ENCODE data around the gene RPS6KA3. TPM values are rescaled to one million over a fixed set of nuclear protein-coding genes. Genes with fewer than 3 reads are reported as not detected.

Gene RPS6KA3
- total RNA-seq, 6 experiments from 2014 or later, result 36.0 to 63.7 (median 44.7) TPM

GRCh38 chrX:20231598-20231997, 35.1 kb downstream of the RPS6KA3 start:
- H3K4me3 ChIP-seq, result no peak overlapping the region
- ATAC-seq (no peak), DNase-seq (no peak)
- H3K27me3 ChIP-seq, result no peaks in the 10 kb centered on the region
- H3K27ac ChIP-seq, result no peak overlapping the region
- no peaks in the 10 kb centered on the region for H3K9me3 ChIP-seq
- H3K36me3 ChIP-seq, result no peaks in the 10 kb centered on the region
- intact Hi-C loops (cut with DNase I), result no loop called here
- WGBS (ENCODE audit: insufficient coverage, low coverage, low lambda C conversion rate, missing lambda C conversion rate), result 72% methylated on average over 4 of the region's 4 CpGs
- no peaks in the 10 kb centered on the region for H3K4me1 ChIP-seq
- TF ChIP-seq CTCF (IDR thresholded peaks at IDR 0.05) (no peak), POLR2A (IDR thresholded peaks at IDR 0.05) (no peak)

DNA sequence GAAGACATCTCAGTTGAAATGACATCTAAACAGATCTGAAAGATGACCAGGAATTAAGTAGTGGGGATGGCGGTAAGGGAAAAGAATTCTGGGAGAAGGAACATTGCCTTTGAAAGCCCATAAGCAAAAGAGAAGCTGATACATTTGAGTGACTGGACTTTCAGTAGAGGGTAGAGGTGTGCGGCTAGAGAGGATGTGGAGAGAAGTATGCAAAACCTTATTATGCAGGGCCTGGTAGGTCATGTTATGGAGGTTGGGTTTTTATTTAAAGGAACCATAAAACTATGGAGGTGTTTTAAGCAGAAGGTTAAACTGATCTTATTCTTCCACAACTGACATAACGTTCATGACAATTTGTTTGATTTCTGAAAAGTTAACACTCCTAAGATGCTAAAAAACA, 36.3 kb downstream of the RPS6KA3 start:
- TF ChIP-seq CTCF (IDR thresholded peaks at IDR 0.05) (no peak), POLR2A (IDR thresholded peaks at IDR 0.05) (no peak)

GRCh38 chrX:20229155-20229554, 37.6 kb downstream of the RPS6KA3 start:
- peaks cover 0 to 5% (median 0%) of the 10 kb centered on the region in 4 donors for H3K4me1 ChIP-seq
- H3K4me3 ChIP-seq, result no peak overlapping the region
- no peak overlapping the region for H3K27ac ChIP-seq
- WGBS (ENCODE audit: insufficient coverage, low coverage, low lambda C conversion rate, missing lambda C conversion rate), result 62% methylated on average over 3 of the region's 3 CpGs
- ATAC-seq (no peak), DNase-seq (no peak)
- intact Hi-C loops (cut with DNase I), result no loop called here
- no peaks in the 10 kb centered on the region for H3K9me3 ChIP-seq
- H3K27me3 ChIP-seq, result no peaks in the 10 kb centered on the region
- H3K36me3 ChIP-seq, result no peaks in the 10 kb centered on the region
- no peak for TF ChIP-seq POLR2A (IDR thresholded peaks at IDR 0.05)
- no peak for TF ChIP-seq CTCF (IDR thresholded peaks at IDR 0.05)

More for the DNA sequence above, 36.3 kb downstream of the RPS6KA3 start:
- ATAC-seq, result no peak
- intact Hi-C loops (cut with DNase I), result no loop called here
- Histone ChIP-seq H3K9me3 (no peaks in the 10 kb centered on the region), H3K4me3 (no peak overlapping the region), H3K27me3 (no peaks in the 10 kb centered on the region), H3K4me1 (no peaks in the 10 kb centered on the region), H3K36me3 (no peaks in the 10 kb centered on the region), H3K27ac (no peak overlapping the region)
- 68% methylated on average over 3 of the region's 3 CpGs for WGBS (ENCODE audit: insufficient coverage, low coverage, low lambda C conversion rate, missing lambda C conversion rate)
- no peak for DNase-seq

GRCh38 chrX:20228245-20228644, 38.5 kb downstream of the RPS6KA3 start:
- Histone ChIP-seq H3K27me3 (no peaks in the 10 kb centered on the region), H3K4me1 (peaks cover 0 to 5% (median 0%) of the 10 kb centered on the region in 4 donors), H3K9me3 (no peaks in the 10 kb centered on the region), H3K4me3 (no peak overlapping the region), H3K27ac (no peak overlapping the region), H3K36me3 (no peaks in the 10 kb centered on the region)
- ATAC-seq (no peak), DNase-seq (no peak)
- TF ChIP-seq CTCF (IDR thresholded peaks at IDR 0.05), result no peak
- TF ChIP-seq POLR2A (IDR thresholded peaks at IDR 0.05), result no peak
- intact Hi-C loops (cut with DNase I), result no loop called here
- WGBS (ENCODE audit: insufficient coverage, low coverage, low lambda C conversion rate, missing lambda C conversion rate), result 78% methylated on average over 1 of the region's 2 CpGs

- no peak for DNase-seq
- WGBS (ENCODE audit: insufficient coverage, low coverage, low lambda C conversion rate, missing lambda C conversion rate), result 56% methylated on average over 2 of the region's 2 CpGs
Measured at GRCh38 chrX:20227116-20227515, 39.6 kb downstream of the RPS6KA3 start.

More at GRCh38 chrX:20227116-20227515, 39.6 kb downstream of the RPS6KA3 start:
- Histone ChIP-seq H3K27ac (no peak overlapping the region), H3K36me3 (no peaks in the 10 kb centered on the region), H3K9me3 (no peaks in the 10 kb centered on the region), H3K4me3 (no peak overlapping the region), H3K27me3 (no peaks in the 10 kb centered on the region), H3K4me1 (peaks cover 0 to 14% (median 2%) of the 10 kb centered on the region in 4 donors)
- TF ChIP-seq CTCF (IDR thresholded peaks at IDR 0.05) (no peak), POLR2A (IDR thresholded peaks at IDR 0.05) (no peak)
- intact Hi-C loops (cut with DNase I), result no loop called here
- ATAC-seq, result no peak

All from right lobe of liver (tissue), 6 donors.